ENCODE results near the gene PRPF31. TPM values are rescaled to one million over a fixed set of nuclear protein-coding genes. Genes with fewer than 3 reads are reported as not detected.

PRPF31 gene
- total and polyA plus RNA-seq, 8 donors: 22.8 to 98.2 (median 39.5) TPM

GRCh38 chr19:54148158-54148557 lies 32.6 kb downstream of the PRPF31 start:
- Histone ChIP-seq H3K27ac (peak overlapping the region in 3 of 5 donors; percentile 2 to 27 (median 26)), H3K9me3 (no peaks in the 10 kb centered on the region), H3K4me3 (no peak overlapping the region), H3K4me1 (peaks cover 0 to 4% (median under 1%) of the 10 kb centered on the region in 4 donors), H3K27me3 (no peaks in the 10 kb centered on the region), H3K36me3 (peaks cover 98 to 100% (median 100%) of the 10 kb centered on the region in 4 donors)
- DNase-seq: no peak
- WGBS, 5 donors: 76 to 90% (median 86%) methylated on average over 10 to 19 of the region's 19 CpGs
- TF ChIP-seq POLR2A (IDR thresholded peaks at IDR 0.05) (no peak), POLR2AphosphoS5 (IDR thresholded peaks at IDR 0.05) (no peak), EP300 (IDR thresholded peaks at IDR 0.05) (no peak)
- TF ChIP-seq, protein P1, sequence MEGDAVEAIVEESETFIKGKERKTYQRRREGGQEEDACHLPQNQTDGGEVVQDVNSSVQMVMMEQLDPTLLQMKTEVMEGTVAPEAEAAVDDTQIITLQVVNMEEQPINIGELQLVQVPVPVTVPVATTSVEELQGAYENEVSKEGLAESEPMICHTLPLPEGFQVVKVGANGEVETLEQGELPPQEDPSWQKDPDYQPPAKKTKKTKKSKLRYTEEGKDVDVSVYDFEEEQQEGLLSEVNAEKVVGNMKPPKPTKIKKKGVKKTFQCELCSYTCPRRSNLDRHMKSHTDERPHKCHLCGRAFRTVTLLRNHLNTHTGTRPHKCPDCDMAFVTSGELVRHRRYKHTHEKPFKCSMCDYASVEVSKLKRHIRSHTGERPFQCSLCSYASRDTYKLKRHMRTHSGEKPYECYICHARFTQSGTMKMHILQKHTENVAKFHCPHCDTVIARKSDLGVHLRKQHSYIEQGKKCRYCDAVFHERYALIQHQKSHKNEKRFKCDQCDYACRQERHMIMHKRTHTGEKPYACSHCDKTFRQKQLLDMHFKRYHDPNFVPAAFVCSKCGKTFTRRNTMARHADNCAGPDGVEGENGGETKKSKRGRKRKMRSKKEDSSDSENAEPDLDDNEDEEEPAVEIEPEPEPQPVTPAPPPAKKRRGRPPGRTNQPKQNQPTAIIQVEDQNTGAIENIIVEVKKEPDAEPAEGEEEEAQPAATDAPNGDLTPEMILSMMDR (IDR thresholded peaks at IDR 0.05): no peak
- intact Hi-C loops (cut with DNase I; ENCODE audit: low total_unique reads): no loop called here

DNA sequence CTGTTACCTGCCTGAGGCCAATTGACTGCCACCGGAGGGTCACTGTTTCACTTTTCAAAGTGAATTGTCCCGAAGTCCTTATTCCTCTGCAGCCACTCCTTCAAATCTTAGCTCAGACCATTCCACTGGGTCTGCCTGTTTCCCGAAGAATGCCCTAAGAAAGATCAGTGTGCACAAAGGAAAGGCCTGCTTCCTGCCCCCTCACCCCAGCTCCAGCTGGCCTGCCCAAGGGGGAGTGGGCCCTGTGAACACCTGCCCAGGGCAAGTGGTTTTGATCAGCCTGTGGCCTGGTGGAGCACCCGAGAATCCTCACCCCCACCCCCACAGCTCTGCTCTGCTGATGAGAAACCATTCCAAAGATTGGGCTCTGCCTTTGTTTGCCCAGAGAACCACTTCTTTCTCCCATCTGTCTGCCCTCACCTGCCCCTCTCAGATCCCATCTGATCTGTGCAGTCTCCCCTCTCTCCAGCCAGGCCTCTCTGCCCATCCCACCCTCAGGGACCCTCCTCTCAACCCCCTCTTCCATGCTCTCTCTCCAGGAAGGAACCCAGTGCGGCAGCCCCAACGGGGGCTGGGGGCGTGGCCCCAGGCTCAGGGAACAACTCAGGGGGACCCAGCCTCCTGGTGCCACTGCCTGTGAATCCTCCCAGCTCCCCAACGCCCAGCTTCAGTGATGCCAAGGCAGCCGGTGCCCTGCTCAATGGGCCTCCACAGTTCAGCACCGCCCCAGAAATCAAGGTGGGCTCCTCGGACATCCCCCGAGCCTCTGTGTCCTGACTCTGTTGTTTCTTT lies 33.7 kb downstream of the PRPF31 start:
- H3K9me3 ChIP-seq: no peaks in the 10 kb centered on the region
- 84 to 88% (median 85%) methylated on average over 12 of the region's 12 CpGs for WGBS, 5 donors
- H3K36me3 ChIP-seq: peaks cover 98 to 100% (median 100%) of the 10 kb centered on the region in 4 donors
- H3K27me3 ChIP-seq: no peaks in the 10 kb centered on the region
- H3K27ac ChIP-seq: no peak overlapping the region
- TF ChIP-seq POLR2AphosphoS5 (IDR thresholded peaks at IDR 0.05): no peak
- TF ChIP-seq EP300 (IDR thresholded peaks at IDR 0.05): no peak
- TF ChIP-seq, protein P1 (IDR thresholded peaks at IDR 0.05): no peak
- no peak for TF ChIP-seq POLR2A (IDR thresholded peaks at IDR 0.05)
- H3K4me1 ChIP-seq: peaks cover 0 to 9% (median 2%) of the 10 kb centered on the region in 4 donors
- DNase-seq: no peak
- H3K4me3 ChIP-seq: no peak overlapping the region
- intact Hi-C loops (cut with DNase I; ENCODE audit: low total_unique reads): no loop called here

- Histone ChIP-seq H3K4me1 (peaks cover 0 to 9% (median 2%) of the 10 kb centered on the region in 4 donors), H3K9me3 (no peaks in the 10 kb centered on the region), H3K4me3 (no peak overlapping the region), H3K27ac (no peak overlapping the region), H3K36me3 (peaks cover 96 to 100% (median 100%) of the 10 kb centered on the region in 4 donors), H3K27me3 (no peaks in the 10 kb centered on the region)
- intact Hi-C loops (cut with DNase I; ENCODE audit: low total_unique reads): no loop called here
- TF ChIP-seq, protein P1 (IDR thresholded peaks at IDR 0.05): no peak
- TF ChIP-seq POLR2A (IDR thresholded peaks at IDR 0.05) (no peak), EP300 (IDR thresholded peaks at IDR 0.05) (no peak), POLR2AphosphoS5 (IDR thresholded peaks at IDR 0.05) (no peak)
- no peak for DNase-seq
- 80 to 87% (median 82%) methylated on average over 23 of the region's 23 CpGs for WGBS, 5 donors
Observed at GRCh38 chr19:54151362-54152035, 35.9 kb downstream of the PRPF31 start.

GRCh38 chr19:54152267-54152666 lies 36.7 kb downstream of the PRPF31 start:
- Histone ChIP-seq H3K27me3 (no peaks in the 10 kb centered on the region), H3K27ac (no peak overlapping the region), H3K4me1 (peaks cover 0 to 10% (median 5%) of the 10 kb centered on the region in 4 donors), H3K36me3 (peaks cover 96 to 100% (median 100%) of the 10 kb centered on the region in 4 donors), H3K4me3 (no peak overlapping the region), H3K9me3 (no peaks in the 10 kb centered on the region)
- intact Hi-C loops (cut with DNase I; ENCODE audit: low total_unique reads): no loop called here
- TF ChIP-seq, protein P1 (IDR thresholded peaks at IDR 0.05): no peak
- TF ChIP-seq POLR2A (IDR thresholded peaks at IDR 0.05) (no peak), POLR2AphosphoS5 (IDR thresholded peaks at IDR 0.05) (no peak), EP300 (IDR thresholded peaks at IDR 0.05) (no peak)
- 86 to 98% (median 90%) methylated on average over 6 to 12 of the region's 12 CpGs for WGBS, 5 donors
- DNase-seq: no peak
